HG02884 (cell line): ENCODE results near the gene LURAP1L.

ENCODE experiments used
- ATAC-seq: cut with Tn5 transposase; IDR thresholded peaks from one replicate; pipeline ENCODE4 v1.9.1; 2021; ENCODE audit warnings: mild to moderate bottlenecking, moderate library complexity; ENCODE audit not compliant: unreplicated experiment

The LURAP1L gene, protein sequence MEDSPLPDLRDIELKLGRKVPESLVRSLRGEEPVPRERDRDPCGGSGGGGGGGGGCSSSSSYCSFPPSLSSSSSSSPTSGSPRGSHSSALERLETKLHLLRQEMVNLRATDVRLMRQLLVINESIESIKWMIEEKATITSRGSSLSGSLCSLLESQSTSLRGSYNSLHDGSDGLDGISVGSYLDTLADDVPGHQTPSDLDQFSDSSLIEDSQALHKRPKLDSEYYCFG

DNA sequence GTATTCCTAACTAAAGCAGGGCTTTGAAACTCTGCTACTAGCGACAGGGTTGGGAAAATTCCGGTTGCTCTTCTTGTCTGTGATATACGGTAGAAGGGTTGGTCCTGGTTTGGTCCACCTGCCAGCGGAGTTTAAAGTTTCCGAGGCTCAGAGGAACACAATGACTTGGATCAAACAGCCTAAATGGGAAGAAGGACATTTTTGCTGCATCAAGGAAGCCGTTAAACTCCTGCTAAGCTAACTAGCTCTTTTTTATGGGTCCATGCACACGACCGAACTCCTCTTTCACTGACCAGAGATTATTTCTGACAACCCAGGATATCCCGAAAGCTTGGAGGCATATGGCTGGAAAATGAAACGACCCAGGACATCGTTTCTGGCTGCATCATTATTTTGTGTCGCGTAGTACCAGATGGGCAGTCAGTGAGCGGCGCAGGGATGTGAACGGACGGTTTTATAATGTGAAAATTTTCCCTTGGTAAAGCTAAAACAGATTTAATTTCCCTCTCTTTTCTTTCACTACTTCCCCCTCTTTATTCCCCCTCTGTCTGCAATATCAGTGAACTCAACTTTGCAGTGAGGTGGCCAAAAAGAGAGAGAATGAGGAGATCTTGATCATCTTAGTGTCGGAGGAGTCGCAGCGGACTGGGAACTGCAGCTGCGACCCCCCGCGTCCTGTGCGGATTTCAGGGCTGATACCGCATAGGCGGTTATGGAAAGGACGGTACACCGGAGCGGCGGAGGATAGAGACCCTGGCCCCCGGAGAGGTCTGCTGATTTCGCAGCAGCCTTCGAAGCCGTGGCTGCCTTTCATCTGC, at the start of gene LURAP1L:
Gene LURAP1L, plus strand, starts transcription at position 160 of the 818 bp plus-strand sequence. CDS start 696 bp downstream, outside the sequence.
- ATAC-seq, result no peak

- ATAC-seq, result no peak
Observed at GRCh38 chr9:12726795-12727194, 48.0 kb upstream of the LURAP1L start.

GRCh38 chr9:12730198-12730597, 44.6 kb upstream of the LURAP1L start:
- no peak for ATAC-seq

GRCh38 chr9:12730927-12731326, 43.9 kb upstream of the LURAP1L start:
- ATAC-seq, result no peak

DNA sequence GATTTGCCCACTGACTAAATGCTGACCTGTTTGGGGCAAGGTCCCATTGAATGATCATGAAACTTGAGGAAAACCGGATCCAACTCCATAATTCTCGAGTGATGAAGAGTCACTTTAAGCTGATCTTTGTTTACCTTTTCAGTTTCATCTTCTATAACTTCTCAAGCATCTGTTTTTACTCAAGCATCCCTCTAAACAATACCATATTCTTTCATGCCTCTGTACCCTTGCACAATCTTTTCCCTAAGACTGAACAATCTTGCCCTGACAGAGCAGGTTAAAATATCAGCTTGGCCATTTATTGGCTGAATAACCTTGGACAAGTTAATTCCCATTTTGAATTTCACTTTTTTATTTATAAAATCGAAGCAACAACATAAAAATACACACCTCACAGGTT, 41.8 kb upstream of the LURAP1L start:
- ATAC-seq, result no peak

- ATAC-seq, result no peak
Observed at GRCh38 chr9:12735665-12736064, 39.2 kb upstream of the LURAP1L start.

DNA sequence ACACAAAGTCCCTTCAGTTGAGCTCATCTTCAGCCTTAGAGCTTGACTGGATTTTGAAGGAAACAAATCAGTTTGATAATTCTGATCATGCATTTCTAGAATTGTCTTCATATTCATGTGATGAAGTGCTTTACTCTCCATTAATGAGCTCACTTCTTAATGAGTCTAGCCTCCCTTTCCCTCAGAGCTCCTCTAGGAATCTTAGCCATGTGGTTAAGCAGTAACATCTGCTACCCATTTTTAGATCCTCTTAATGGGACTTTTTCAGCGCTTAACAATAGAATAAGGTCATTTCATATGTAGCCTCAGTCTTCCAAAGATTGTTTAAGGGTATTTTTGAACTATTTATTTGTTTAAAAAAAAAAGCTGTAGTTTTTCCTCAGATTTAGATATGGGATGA, 36.9 kb upstream of the LURAP1L start:
- ATAC-seq, result no peak

GRCh38 chr9:12739014-12739652, 35.7 kb upstream of the LURAP1L start:
- no peak for ATAC-seq

DNA sequence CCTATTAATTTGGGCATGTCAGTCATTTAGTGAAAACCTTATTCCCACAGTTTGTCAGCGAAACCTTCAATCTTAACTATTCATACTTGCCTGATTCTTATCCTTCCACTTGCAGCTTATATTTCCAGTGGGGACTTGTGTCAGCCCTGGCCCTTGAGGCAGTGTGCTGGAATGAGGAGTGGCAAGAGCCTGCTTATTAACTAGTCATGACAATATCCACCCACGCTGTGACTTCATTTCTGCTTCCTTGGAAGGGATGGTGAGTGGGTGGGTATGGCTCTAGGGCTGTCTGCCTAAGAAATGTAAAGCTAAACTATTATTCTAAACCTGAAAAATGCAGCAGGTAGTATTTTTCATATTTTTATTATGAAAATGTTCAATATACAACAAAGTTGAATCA, 34.0 kb upstream of the LURAP1L start:
- no peak for ATAC-seq

- ATAC-seq, result no peak
Observed at GRCh38 chr9:12748016-12748415, 26.8 kb upstream of the LURAP1L start.

DNA sequence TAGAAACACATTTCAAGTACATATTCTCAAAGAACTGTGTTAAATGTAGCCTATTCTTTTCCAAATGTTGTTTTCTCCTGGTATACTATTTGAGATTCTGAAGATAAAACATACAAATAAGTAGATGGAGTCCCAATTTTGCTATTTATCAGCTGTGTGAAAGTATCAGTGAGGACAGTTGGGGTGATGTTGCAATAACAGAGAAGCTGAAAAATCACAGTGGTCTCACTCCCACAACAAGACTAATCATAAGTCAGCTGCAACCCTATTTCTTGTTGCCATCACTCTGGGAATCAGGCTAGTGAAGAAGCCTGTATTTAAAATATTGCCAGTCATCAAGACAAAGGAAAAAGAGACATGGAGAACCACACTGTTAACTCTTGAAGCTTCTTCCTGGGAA, 25.9 kb upstream of the LURAP1L start:
- ATAC-seq, result no peak

DNA sequence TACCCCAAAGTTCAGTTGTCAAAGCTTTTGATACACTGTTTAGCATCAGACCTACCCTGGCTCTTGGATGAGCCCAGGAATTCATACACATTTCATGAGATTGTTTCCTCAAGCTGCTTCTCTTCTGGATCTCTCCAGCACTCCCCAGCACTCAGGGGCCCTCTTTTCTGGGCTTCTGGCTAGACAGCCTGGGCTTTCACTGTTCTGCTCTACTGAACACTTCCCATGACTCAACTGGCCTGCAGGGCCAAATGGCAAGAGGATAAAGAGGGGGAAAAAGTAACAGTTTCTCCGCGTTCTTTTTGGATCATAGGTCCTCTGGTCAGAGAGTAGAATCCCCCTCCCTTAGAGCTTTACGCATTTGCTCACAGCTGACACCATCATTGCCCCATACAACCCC, 20.9 kb upstream of the LURAP1L start:
- ATAC-seq, result no peak

DNA sequence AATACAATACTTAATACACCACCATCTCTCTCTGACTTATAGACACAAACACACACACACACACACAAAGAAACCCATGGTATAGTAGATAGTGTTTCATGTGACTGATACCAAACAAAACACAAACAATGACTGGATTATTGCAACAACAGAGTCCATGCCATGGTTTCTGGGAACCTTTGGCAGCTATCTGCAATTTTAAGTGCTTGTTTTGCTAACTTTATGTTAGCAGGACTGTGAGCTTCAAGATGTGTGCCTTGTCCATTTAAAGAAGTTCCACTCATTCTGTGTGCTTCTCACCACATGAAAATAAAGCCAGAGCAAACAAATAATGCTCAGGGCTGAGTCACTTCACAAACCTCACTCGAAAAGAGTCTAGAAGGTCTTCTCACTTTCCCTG, 15.1 kb upstream of the LURAP1L start:
- ATAC-seq, result no peak

DNA sequence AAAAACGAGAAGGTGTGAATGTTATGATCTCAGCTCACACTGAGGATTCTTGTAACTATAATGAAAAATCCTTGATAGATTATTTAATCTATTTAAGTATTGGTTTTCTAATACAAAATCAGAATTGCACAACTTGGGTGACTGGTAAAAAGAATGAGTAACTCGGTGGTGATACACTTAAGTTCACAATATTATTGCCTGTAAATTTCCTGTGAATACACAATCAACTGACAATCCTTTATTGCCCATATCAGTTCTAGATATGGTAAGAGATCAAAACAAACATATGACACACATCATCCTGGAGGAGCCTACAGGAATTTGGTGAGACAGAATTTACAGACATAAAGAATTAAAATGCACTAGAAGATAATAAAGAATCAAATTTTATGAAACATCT, 14.1 kb upstream of the LURAP1L start:
- no peak for ATAC-seq

- ATAC-seq, result no peak
Observed at GRCh38 chr9:12764150-12764549, 10.7 kb upstream of the LURAP1L start.

DNA sequence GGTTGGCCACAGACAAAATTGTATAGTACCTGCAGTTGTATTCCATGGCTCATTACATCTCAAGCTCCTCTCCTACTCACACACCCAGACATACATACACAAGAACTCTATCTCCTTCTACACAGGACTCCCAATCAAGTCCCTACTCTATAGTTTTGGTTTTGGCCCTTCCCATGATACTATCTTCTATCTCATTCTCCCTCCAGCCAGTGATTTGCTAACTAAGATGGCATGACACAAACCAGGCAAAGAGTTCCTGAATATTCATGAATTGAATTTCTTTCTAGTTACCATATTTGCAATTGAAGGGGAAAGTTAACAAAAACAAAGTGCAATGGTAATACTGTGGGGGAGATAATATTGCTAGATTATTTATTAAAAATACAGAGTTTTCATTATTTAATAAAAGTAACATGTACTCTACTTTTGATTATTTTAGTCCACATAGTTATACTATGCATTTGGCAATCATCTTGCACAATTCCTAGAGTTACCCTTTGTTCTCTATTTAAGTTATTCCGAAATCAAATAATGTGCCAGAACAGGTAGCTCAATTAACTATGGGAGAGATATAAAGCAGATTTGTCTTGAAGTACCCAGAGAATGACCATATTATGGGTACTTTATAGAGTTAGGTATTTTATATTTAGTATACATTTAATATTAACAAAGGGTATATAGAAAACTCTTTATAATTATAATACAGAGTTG, 9.6 kb upstream of the LURAP1L start:
- no peak for ATAC-seq

- no peak for ATAC-seq
Observed at GRCh38 chr9:12766357-12766756, 8.5 kb upstream of the LURAP1L start.

DNA sequence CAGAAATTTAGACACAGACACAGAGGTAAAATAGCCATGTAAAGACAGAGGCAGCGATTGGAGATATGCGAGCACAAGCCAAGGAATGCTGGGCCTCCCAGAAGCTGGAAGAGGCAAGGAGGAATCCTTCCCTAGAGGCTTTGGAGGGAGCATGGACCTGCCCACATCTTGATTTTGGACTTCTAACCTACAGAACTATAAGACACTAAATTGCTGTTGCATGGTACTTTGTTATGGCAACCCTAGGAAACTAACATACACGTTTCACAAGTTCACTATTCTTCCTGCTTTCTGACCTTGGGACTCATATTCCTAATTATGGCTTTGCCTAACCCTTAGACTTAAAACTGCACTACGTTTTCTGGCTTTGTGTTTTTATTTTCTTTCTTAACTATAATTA, 4.6 kb upstream of the LURAP1L start:
- ATAC-seq, result no peak

- no peak for ATAC-seq
Observed at GRCh38 chr9:12771891-12772290, 2.9 kb upstream of the LURAP1L start.

GRCh38 chr9:12773562-12773961, 1.3 kb upstream of the LURAP1L start:
- ATAC-seq, result no peak
